Astrocyte of the spinal cord (primary cell): Measurements from ENCODE around the gene TEX51.

Source experiments
- DNase-seq: peaks from one replicate; pipeline ENCODE4 v3.0.0; 2011; ENCODE audit warnings: low read depth, low spot score
- H3K4me3 ChIP-seq: 2 replicates; pipeline ENCODE4 v1.5.1; 2011; ENCODE audit warnings: low read depth, mild to moderate bottlenecking, low read length, moderate library complexity
- CTCF ChIP-seq: IDR thresholded peaks from 2 replicates; pipeline ENCODE4 v1.5.1; 2012; ENCODE audit warnings: low read depth, mild to moderate bottlenecking, low read length, inconsistent platforms
- in situ Hi-C: cut with HindIII; loops from 2 replicates; pipeline ENCODE4 v1.10.0; 2017; ENCODE audit warnings: low sequenced_read_pairs

TEX51 gene

GRCh38 chr2:126898636-126899035 lies at the start of gene TEX51:
TSS of gene TEX51 (plus strand) at chr2:126898890. CDS start at chr2:126898919, 29 bp downstream.
- no peak for DNase-seq
- TF ChIP-seq CTCF: no peak
- in situ Hi-C loops: no loop called here
- no peak within 1 kb of the TSS for H3K4me3 ChIP-seq

- TF ChIP-seq CTCF: no peak
- DNase-seq: no peak
- H3K4me3 ChIP-seq: no peak overlapping the region
- in situ Hi-C loops: no loop called here
Measured at GRCh38 chr2:126849054-126849453, 49.6 kb upstream of the TEX51 start.

- no peak for DNase-seq
- no peak for TF ChIP-seq CTCF
- H3K4me3 ChIP-seq: no peak overlapping the region
- in situ Hi-C loops: no loop called here
Measured at GRCh38 chr2:126849486-126849885, 49.2 kb upstream of the TEX51 start.

GRCh38 chr2:126849991-126850535 lies 48.6 kb upstream of the TEX51 start:
- no peak for TF ChIP-seq CTCF
- in situ Hi-C loops: no loop called here
- no peak for DNase-seq
- no peak overlapping the region for H3K4me3 ChIP-seq

GRCh38 chr2:126850940-126851339 lies 47.8 kb upstream of the TEX51 start:
- in situ Hi-C loops: no loop called here
- no peak for DNase-seq
- TF ChIP-seq CTCF: no peak
- no peak overlapping the region for H3K4me3 ChIP-seq

GRCh38 chr2:126851756-126852155 lies 46.9 kb upstream of the TEX51 start:
- no peak overlapping the region for H3K4me3 ChIP-seq
- TF ChIP-seq CTCF: no peak
- DNase-seq: no peak
- in situ Hi-C loops: no loop called here

- no peak overlapping the region for H3K4me3 ChIP-seq
- no peak for TF ChIP-seq CTCF
- in situ Hi-C loops: no loop called here
- DNase-seq: no peak
Measured at GRCh38 chr2:126852361-126852760, 46.3 kb upstream of the TEX51 start.
